ENCODE measurements around the gene NFATC1. TPM values are rescaled to one million over a fixed set of nuclear protein-coding genes. Genes with fewer than 3 reads are reported as not detected.

Gene NFATC1
- 3.5 and 3.8 TPM in 2 replicates for total RNA-seq

DNA sequence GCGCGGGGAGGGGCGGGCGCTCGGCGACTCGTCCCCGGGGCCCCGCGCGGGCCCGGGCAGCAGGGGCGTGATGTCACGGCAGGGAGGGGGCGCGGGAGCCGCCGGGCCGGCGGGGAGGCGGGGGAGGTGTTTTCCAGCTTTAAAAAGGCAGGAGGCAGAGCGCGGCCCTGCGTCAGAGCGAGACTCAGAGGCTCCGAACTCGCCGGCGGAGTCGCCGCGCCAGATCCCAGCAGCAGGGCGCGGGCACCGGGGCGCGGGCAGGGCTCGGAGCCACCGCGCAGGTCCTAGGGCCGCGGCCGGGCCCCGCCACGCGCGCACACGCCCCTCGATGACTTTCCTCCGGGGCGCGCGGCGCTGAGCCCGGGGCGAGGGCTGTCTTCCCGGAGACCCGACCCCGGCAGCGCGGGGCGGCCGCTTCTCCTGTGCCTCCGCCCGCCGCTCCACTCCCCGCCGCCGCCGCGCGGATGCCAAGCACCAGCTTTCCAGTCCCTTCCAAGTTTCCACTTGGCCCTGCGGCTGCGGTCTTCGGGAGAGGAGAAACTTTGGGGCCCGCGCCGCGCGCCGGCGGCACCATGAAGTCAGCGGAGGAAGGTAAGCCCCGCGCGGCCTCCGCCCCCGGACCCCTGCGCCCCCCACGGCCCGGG lies at the start of gene NFATC1:
Gene NFATC1, plus strand, starts transcription at position 170 of the 644 bp plus-strand sequence. Its CDS starts 295 bp downstream, at position 465.

All from smooth muscle cell of the pulmonary artery (primary cell).